GM21526 (cell line): ENCODE measurements around the gene SORCS3.

Experiments
- ATAC-seq: cut with Tn5 transposase; IDR thresholded peaks from one replicate; pipeline ENCODE4 v1.9.1; 2021; ENCODE audit warnings: moderate library complexity; ENCODE audit not compliant: unreplicated experiment, low FRiP score

Gene SORCS3

GRCh38 chr10:104822088-104822487, 181.0 kb downstream of the SORCS3 start:
- ATAC-seq = no peak

GRCh38 chr10:104824380-104825006, 183.4 kb downstream of the SORCS3 start:
- no peak for ATAC-seq

- no peak for ATAC-seq
These were observed 190.2 kb downstream of the SORCS3 start for GRCh38 chr10:104831272-104831671.

- ATAC-seq = no peak
These were observed 193.5 kb downstream of the SORCS3 start for GRCh38 chr10:104834580-104834979.

GRCh38 chr10:104835422-104835821, 194.3 kb downstream of the SORCS3 start:
- no peak for ATAC-seq

GRCh38 chr10:104842704-104843103, 201.6 kb downstream of the SORCS3 start:
- no peak for ATAC-seq

- no peak for ATAC-seq
These were observed 203.0 kb downstream of the SORCS3 start for GRCh38 chr10:104844073-104844472.

- no peak for ATAC-seq
These were observed 208.9 kb downstream of the SORCS3 start for GRCh38 chr10:104850023-104850422.

GRCh38 chr10:104867966-104868598, 227.0 kb downstream of the SORCS3 start:
- ATAC-seq = no peak

GRCh38 chr10:104872691-104873090, 231.6 kb downstream of the SORCS3 start:
- ATAC-seq = no peak

- no peak for ATAC-seq
These were observed 232.1 kb downstream of the SORCS3 start for GRCh38 chr10:104873161-104873560.

- no peak for ATAC-seq
These were observed 234.5 kb downstream of the SORCS3 start for GRCh38 chr10:104875561-104875960.

GRCh38 chr10:104880624-104881398, 239.7 kb downstream of the SORCS3 start:
- no peak for ATAC-seq

- ATAC-seq = no peak
These were observed 240.7 kb downstream of the SORCS3 start for GRCh38 chr10:104881740-104882139.

GRCh38 chr10:104892879-104893617, 252.0 kb downstream of the SORCS3 start:
- no peak for ATAC-seq

GRCh38 chr10:104893701-104894100, 252.6 kb downstream of the SORCS3 start:
- no peak for ATAC-seq

GRCh38 chr10:104894681-104895080, 253.6 kb downstream of the SORCS3 start:
- ATAC-seq = no peak

- ATAC-seq = no peak
These were observed 254.5 kb downstream of the SORCS3 start for GRCh38 chr10:104895541-104895940.

GRCh38 chr10:104895981-104896380, 254.9 kb downstream of the SORCS3 start:
- no peak for ATAC-seq

- ATAC-seq = no peak
These were observed 256.6 kb downstream of the SORCS3 start for GRCh38 chr10:104897696-104898095.

- no peak for ATAC-seq
These were observed 258.7 kb downstream of the SORCS3 start for GRCh38 chr10:104899779-104900178.
